H9 (cell line): ENCODE data around the gene ZNF608. TPM values are rescaled to one million over a fixed set of nuclear protein-coding genes. Genes with fewer than 3 reads are reported as not detected.
A peak's percentile ranks its signal among the peaks of the same experiment; 100 is the strongest.

Experiments
- DNase-seq: peaks from one replicate; pipeline ENCODE4 v3.0.0-alpha.2; 2017
- H2AFZ ChIP-seq: one replicate; pipeline ENCODE4 v1.6.1; 2013; ENCODE audit warnings: mild to moderate bottlenecking, low read length, control low read depth, moderate library complexity
- H2AK5ac ChIP-seq: 2 replicates; pipeline ENCODE4 v1.6.1; 2013; ENCODE audit warnings: low read length, control low read depth, mixed read lengths; ENCODE audit not compliant: insufficient read length
- H2BK120ac ChIP-seq: one replicate; pipeline ENCODE4 v1.6.1; 2013; ENCODE audit warnings: low read depth, mild to moderate bottlenecking, low read length, control low read depth, inconsistent platforms; ENCODE audit not compliant: poor library complexity, severe bottlenecking
- H2BK12ac ChIP-seq: 2 replicates; pipeline ENCODE4 v1.6.1; 2013; ENCODE audit warnings: low read length, control low read depth, mixed read lengths, low read depth; ENCODE audit not compliant: insufficient read length
- H2BK15ac ChIP-seq: 2 replicates; pipeline ENCODE4 v1.6.1; 2013; ENCODE audit warnings: low read depth, low read length, control low read depth
- H2BK20ac ChIP-seq: one replicate; pipeline ENCODE4 v1.6.1; 2013; ENCODE audit warnings: low read depth, mild to moderate bottlenecking, low read length, control low read depth, inconsistent platforms; ENCODE audit not compliant: poor library complexity, severe bottlenecking
- H2BK5ac ChIP-seq: 2 replicates; pipeline ENCODE4 v1.6.1; 2013; ENCODE audit warnings: low read length, control low read depth, mixed read lengths; ENCODE audit not compliant: insufficient read length
- H3K14ac ChIP-seq: 2 replicates; pipeline ENCODE4 v1.6.1; 2013; ENCODE audit warnings: low read length, control low read depth; ENCODE audit not compliant: insufficient read depth
- H3K18ac ChIP-seq: 2 replicates; pipeline ENCODE4 v1.6.1; 2013; ENCODE audit warnings: low read depth, mild to moderate bottlenecking, mixed read lengths, low read length, control low read depth; ENCODE audit not compliant: insufficient read length
- H3K23ac ChIP-seq: 2 replicates; pipeline ENCODE4 v1.6.1; 2013; ENCODE audit warnings: low read length, control low read depth, mixed read lengths, low read depth; ENCODE audit not compliant: insufficient read length
- H3K23me2 ChIP-seq: 2 replicates; pipeline ENCODE4 v1.6.1; 2013; ENCODE audit warnings: low read depth, mild to moderate bottlenecking, mixed read lengths, low read length, control low read depth; ENCODE audit not compliant: insufficient read length, poor library complexity, severe bottlenecking
- H3K27ac ChIP-seq: 2 replicates; pipeline ENCODE4 v1.5.1; 2013; ENCODE audit warnings: low read length, control low read depth, mixed read lengths, low read depth; ENCODE audit not compliant: insufficient read length
- H3K27me3 ChIP-seq: 2 replicates; pipeline ENCODE4 v1.6.1; 2013; ENCODE audit warnings: low read length, control low read depth, inconsistent platforms; ENCODE audit not compliant: insufficient read depth
- H3K4ac ChIP-seq: 2 replicates; pipeline ENCODE4 v1.6.1; 2013; ENCODE audit warnings: low read depth, mild to moderate bottlenecking, control low read depth, inconsistent platforms, low read length, moderate library complexity
- H3K4me1 ChIP-seq: 2 replicates; pipeline ENCODE4 v1.6.1; 2013; ENCODE audit warnings: low read length, control low read depth, inconsistent platforms; ENCODE audit not compliant: insufficient read depth
- H3K4me2 ChIP-seq: 2 replicates; pipeline ENCODE4 v1.6.1; 2013; ENCODE audit warnings: low read length, control low read depth, mixed read lengths; ENCODE audit not compliant: insufficient read length, insufficient read depth
- H3K56ac ChIP-seq: 2 replicates; pipeline ENCODE4 v1.6.1; 2013; ENCODE audit warnings: low read depth, mild to moderate bottlenecking, mixed read lengths, low read length, control low read depth; ENCODE audit not compliant: insufficient read length
- H3K79me1 ChIP-seq: 2 replicates; pipeline ENCODE4 v1.6.1; 2013; ENCODE audit warnings: low read depth, mild to moderate bottlenecking, moderate library complexity, low read length, control low read depth, inconsistent platforms; ENCODE audit not compliant: insufficient read depth, poor library complexity, severe bottlenecking
- H3K79me2 ChIP-seq: 2 replicates; pipeline ENCODE4 v1.6.1; 2013; ENCODE audit warnings: low read length, control low read depth, inconsistent platforms; ENCODE audit not compliant: insufficient read depth
- H3K9ac ChIP-seq: 2 replicates; pipeline ENCODE4 v1.6.1; 2013; ENCODE audit warnings: low read length, control low read depth, mixed read lengths; ENCODE audit not compliant: insufficient read length; ENCODE audit errors: extremely low read depth
- H3K9me3 ChIP-seq: one replicate; pipeline ENCODE4 v1.6.1; 2013; ENCODE audit warnings: low read depth, low read length, inconsistent platforms; ENCODE audit not compliant: control insufficient read depth
- H3T11ph ChIP-seq: one replicate; pipeline ENCODE4 v1.6.1; 2013; ENCODE audit warnings: mild to moderate bottlenecking, low read length, control low read depth, inconsistent platforms
- H4K20me1 ChIP-seq: one replicate; pipeline ENCODE4 v1.6.1; 2013; ENCODE audit not compliant: control insufficient read depth, insufficient read length, insufficient read depth
- H4K5ac ChIP-seq: 2 replicates; pipeline ENCODE4 v1.6.1; 2013; ENCODE audit warnings: low read depth, mild to moderate bottlenecking, mixed read lengths, low read length, control low read depth; ENCODE audit not compliant: insufficient read length
- H4K8ac ChIP-seq: replicated peaks from 2 replicates; pipeline ENCODE4 v1.6.1; 2013; ENCODE audit warnings: low read length, control low read depth, mixed read lengths, low read depth; ENCODE audit not compliant: insufficient read length
- H4K91ac ChIP-seq: 2 replicates; pipeline ENCODE4 v1.6.1; 2013; ENCODE audit warnings: low read depth, mild to moderate bottlenecking, moderate library complexity, mixed read lengths, low read length, control low read depth; ENCODE audit not compliant: insufficient read length
- H3K27ac Mint-ChIP-seq, 3 experiments: 2 replicates in 2 of 3; 3 replicates in 1 of 3; pipeline ENCODE4 v1.8.0; 2020 to 2021; ENCODE audit warnings: mixed read lengths in 3 of 3, mild to moderate bottlenecking in 1 of 3, moderate library complexity in 1 of 3
- H3K27me3 Mint-ChIP-seq: 2 replicates; pipeline ENCODE4 v1.8.0; 2021; ENCODE audit warnings: low read depth, mild to moderate bottlenecking, moderate library complexity, mixed read lengths
- H3K36me3 Mint-ChIP-seq, 3 experiments: 2 replicates in 2 of 3; 3 replicates in 1 of 3; pipeline ENCODE4 v1.8.0; 2020 to 2021; ENCODE audit warnings: low read depth in 3 of 3, mixed read lengths in 3 of 3; ENCODE audit not compliant: insufficient read depth in 1 of 3
- H3K4me1 Mint-ChIP-seq, 2 experiments: 2 replicates each; pipeline ENCODE4 v1.8.0; 2020; ENCODE audit warnings: mixed read lengths in 2 of 2
- H3K4me3 Mint-ChIP-seq, 2 experiments: 2 replicates in 1 of 2; 3 replicates in 1 of 2; pipeline ENCODE4 v1.8.0; 2020 to 2021; ENCODE audit warnings: mild to moderate bottlenecking in 2 of 2, mixed read lengths in 2 of 2, moderate library complexity in 1 of 2
- H3K9me3 Mint-ChIP-seq, 2 experiments: 2 replicates in 1 of 2; 3 replicates in 1 of 2; pipeline ENCODE4 v1.8.0; 2020; ENCODE audit warnings: mild to moderate bottlenecking in 2 of 2, mixed read lengths in 2 of 2, moderate library complexity in 1 of 2
- WGBS: extraction: QIAGEN DNeasy Blood & Tissue Kit; methylation state at CpG from one replicate; pipeline ENCODE4 v1.1.7; 2013; ENCODE audit warnings: missing lambda C conversion rate, low lambda C conversion rate, mixed read lengths; ENCODE audit not compliant: insufficient read length; ENCODE audit errors: extremely low coverage; 5-methylcytosine and 5-hydroxymethylcytosine counted together
- total RNA-seq: library from RNA; stranded (reverse); gene quantifications from 2 replicates; pipeline ENCODE4 v1.2.1, GENCODE V29; 2021
- TF ChIP-seq, protein P1 (sequence below): fragments of 200-600 bp; sonication (generic); conservative IDR thresholded peaks from 3 replicates; pipeline ENCODE4 v1.8.0; 2021; ENCODE audit warnings: antibody characterized with exemption, mild to moderate bottlenecking

The ZNF608 gene
- total RNA-seq, 1 experiment from 2014 or later = 67.0 TPM

DNA sequence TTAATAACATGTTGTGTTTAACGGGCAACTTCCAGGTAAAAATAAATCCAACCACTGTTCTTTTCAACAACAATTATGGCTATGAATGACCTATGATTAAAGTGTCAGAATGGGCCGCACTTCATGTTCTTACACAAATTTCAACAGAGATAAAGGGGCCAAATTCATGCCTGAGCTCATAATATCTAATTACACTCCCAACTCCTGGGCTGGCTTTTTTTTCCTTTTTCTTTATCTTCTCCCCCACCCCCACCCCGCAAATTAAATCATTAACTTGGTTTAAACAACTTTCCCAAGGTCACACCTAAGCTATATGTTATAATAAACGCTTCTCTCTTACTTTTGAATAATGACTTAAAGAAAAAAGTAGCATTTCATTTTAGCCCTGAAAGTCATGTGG lies 25.8 kb downstream of the ZNF608 start:
- peaks cover 39% of the 10 kb centered on the region; the same call in 1 of the 2 replicates for H3K79me2 ChIP-seq
- peak overlapping the region in 2 of 3 experiments; percentile 48 to 72; a peak in 2 of 7 replicates for H3K27ac Mint-ChIP-seq

More for the DNA sequence above, 25.8 kb downstream of the ZNF608 start:
- H3K4me1 Mint-ChIP-seq = peaks cover 50 to 51% of the 10 kb centered on the region in 2 experiments
- no peak overlapping the region for H3K23ac ChIP-seq
- peaks cover 4% of the 10 kb centered on the region for H3K79me1 ChIP-seq
- no peak overlapping the region for H2BK20ac ChIP-seq
- TF ChIP-seq, protein P1, sequence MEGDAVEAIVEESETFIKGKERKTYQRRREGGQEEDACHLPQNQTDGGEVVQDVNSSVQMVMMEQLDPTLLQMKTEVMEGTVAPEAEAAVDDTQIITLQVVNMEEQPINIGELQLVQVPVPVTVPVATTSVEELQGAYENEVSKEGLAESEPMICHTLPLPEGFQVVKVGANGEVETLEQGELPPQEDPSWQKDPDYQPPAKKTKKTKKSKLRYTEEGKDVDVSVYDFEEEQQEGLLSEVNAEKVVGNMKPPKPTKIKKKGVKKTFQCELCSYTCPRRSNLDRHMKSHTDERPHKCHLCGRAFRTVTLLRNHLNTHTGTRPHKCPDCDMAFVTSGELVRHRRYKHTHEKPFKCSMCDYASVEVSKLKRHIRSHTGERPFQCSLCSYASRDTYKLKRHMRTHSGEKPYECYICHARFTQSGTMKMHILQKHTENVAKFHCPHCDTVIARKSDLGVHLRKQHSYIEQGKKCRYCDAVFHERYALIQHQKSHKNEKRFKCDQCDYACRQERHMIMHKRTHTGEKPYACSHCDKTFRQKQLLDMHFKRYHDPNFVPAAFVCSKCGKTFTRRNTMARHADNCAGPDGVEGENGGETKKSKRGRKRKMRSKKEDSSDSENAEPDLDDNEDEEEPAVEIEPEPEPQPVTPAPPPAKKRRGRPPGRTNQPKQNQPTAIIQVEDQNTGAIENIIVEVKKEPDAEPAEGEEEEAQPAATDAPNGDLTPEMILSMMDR = no peak
- no peak overlapping the region for H3K56ac ChIP-seq
- H3K4me1 ChIP-seq = peaks cover 12% of the 10 kb centered on the region
- peaks cover 0 to 16% (median 0%) of the 10 kb centered on the region in 3 experiments; a peak in 4 of 7 replicates for H3K36me3 Mint-ChIP-seq
- H3K4me2 ChIP-seq = no peak overlapping the region
- H3K4ac ChIP-seq = no peak overlapping the region
- no peaks in the 10 kb centered on the region for H3K9me3 ChIP-seq
- no peak overlapping the region for H4K91ac ChIP-seq
- H2AK5ac ChIP-seq = no peak overlapping the region
- H3K27me3 Mint-ChIP-seq = no peaks in the 10 kb centered on the region
- no peak overlapping the region for H2BK120ac ChIP-seq
- H3K4me3 Mint-ChIP-seq = no peak overlapping the region
- H3K9ac ChIP-seq = no peak overlapping the region
- DNase-seq = no peak
- H3T11ph ChIP-seq = no peak overlapping the region
- H3K18ac ChIP-seq = no peak overlapping the region
- no peaks in the 10 kb centered on the region for H3K23me2 ChIP-seq
- no peak overlapping the region for H4K5ac ChIP-seq
- H2BK12ac ChIP-seq = no peak overlapping the region
- H4K8ac ChIP-seq = no peak overlapping the region
- H3K27me3 ChIP-seq = no peaks in the 10 kb centered on the region; the same call in 1 of the 2 replicates
- H3K9me3 Mint-ChIP-seq = no peaks in the 10 kb centered on the region
- H4K20me1 ChIP-seq = no peaks in the 10 kb centered on the region
- H3K27ac ChIP-seq = no peak overlapping the region
- H3K14ac ChIP-seq = no peak overlapping the region
- H2BK15ac ChIP-seq = no peak overlapping the region
- no peak overlapping the region for H2AFZ ChIP-seq
- 100% methylated on average over 2 of the region's 4 CpGs for WGBS
- H2BK5ac ChIP-seq = no peak overlapping the region
